SK-N-MC (cell line): ENCODE measurements around the gene PMPCA.

Experiments
- DNase-seq: peaks from one replicate; pipeline ENCODE4 v3.0.0-alpha.2; 2011; ENCODE audit warnings: low read depth, low spot score
- H3K27ac ChIP-seq: fragments of 200-600 bp; sonication (generic); 2 replicates; pipeline ENCODE4 v1.5.1; 2016; ENCODE audit warnings: mixed run types
- H3K36me3 ChIP-seq: fragments of 200-600 bp; sonication (generic); 2 replicates; pipeline ENCODE4 v1.6.1; 2017; ENCODE audit warnings: antibody characterized with exemption, low read length, mixed read lengths; ENCODE audit not compliant: insufficient read depth
- H3K4me3 ChIP-seq: fragments of 200-600 bp; sonication (generic); 2 replicates; pipeline ENCODE4 v1.5.1; 2016
- H3K9ac ChIP-seq: fragments of 200-600 bp; sonication (generic); 2 replicates; pipeline ENCODE4 v1.8.0; 2017; ENCODE audit warnings: mixed run types, mixed read lengths; ENCODE audit not compliant: insufficient read length
- H3K9me3 ChIP-seq: fragments of 200-600 bp; sonication (generic); 2 replicates; pipeline ENCODE4 v1.6.1; 2017; ENCODE audit warnings: low read depth, mild to moderate bottlenecking, antibody characterized with exemption, low read length, moderate library complexity, mixed read lengths
- EZH2 ChIP-seq: fragments of 200-600 bp; sonication (generic); IDR thresholded peaks from one replicate; pipeline ENCODE4 v1.6.1; 2017; ENCODE audit warnings: antibody characterized with exemption
- FOXP2 ChIP-seq: optimal IDR thresholded peaks from 2 replicates; pipeline ENCODE3; 2011; ENCODE audit warnings: mild to moderate bottlenecking, moderate library complexity; ENCODE audit not compliant: insufficient read depth; ENCODE audit errors: extremely low read length, control extremely low read depth
- POLR2AphosphoS5 ChIP-seq: IDR thresholded peaks from 2 replicates; pipeline ENCODE4 v1.6.1; 2012; ENCODE audit warnings: mild to moderate bottlenecking, low read depth, low read length, borderline replicate concordance

The PMPCA gene

GRCh38 chr9:136378170-136379002, 32.1 kb upstream of the PMPCA start:
- H3K9me3 ChIP-seq: no peaks in the 10 kb centered on the region
- H3K9ac ChIP-seq: no peak overlapping the region
- no peak overlapping the region for H3K27ac ChIP-seq
- peaks cover 8% of the 10 kb centered on the region; the same call in 1 of the 2 replicates for H3K36me3 ChIP-seq
- no peak for DNase-seq
- TF ChIP-seq POLR2AphosphoS5 (no peak), EZH2 (no peak), FOXP2 (no peak)
- no peak overlapping the region for H3K4me3 ChIP-seq

DNA sequence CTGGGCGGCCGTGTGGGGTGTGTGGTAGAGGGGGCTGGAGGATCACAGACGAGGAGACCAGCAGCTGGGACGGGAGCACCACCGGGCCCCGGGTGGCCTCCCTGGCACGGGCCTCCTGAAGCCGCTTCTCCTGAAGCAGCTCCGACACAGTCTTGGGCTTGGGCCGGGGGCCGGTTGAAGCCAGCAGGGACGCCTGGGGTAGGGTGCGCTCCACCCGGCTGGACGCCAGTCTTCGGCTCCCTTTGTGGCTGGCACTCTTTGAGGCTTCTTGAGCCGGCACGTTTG, 31.5 kb upstream of the PMPCA start:
- H3K9ac ChIP-seq: no peak overlapping the region
- H3K9me3 ChIP-seq: no peaks in the 10 kb centered on the region
- TF ChIP-seq EZH2: no peak
- no peak for TF ChIP-seq FOXP2
- TF ChIP-seq POLR2AphosphoS5: no peak
- H3K27ac ChIP-seq: no peak overlapping the region
- DNase-seq: no peak
- H3K4me3 ChIP-seq: no peak overlapping the region
- peaks cover 11% of the 10 kb centered on the region; the same call in 1 of the 2 replicates for H3K36me3 ChIP-seq

GRCh38 chr9:136379401-136379800, 31.1 kb upstream of the PMPCA start:
- no peak overlapping the region for H3K4me3 ChIP-seq
- H3K9ac ChIP-seq: no peak overlapping the region
- TF ChIP-seq FOXP2 (no peak), POLR2AphosphoS5 (no peak), EZH2 (no peak)
- no peak for DNase-seq
- H3K27ac ChIP-seq: no peak overlapping the region
- peaks cover 15% of the 10 kb centered on the region; the same call in 1 of the 2 replicates for H3K36me3 ChIP-seq
- H3K9me3 ChIP-seq: no peaks in the 10 kb centered on the region

GRCh38 chr9:136379891-136380290, 30.6 kb upstream of the PMPCA start:
- no peak overlapping the region for H3K4me3 ChIP-seq
- H3K9ac ChIP-seq: no peak overlapping the region
- no peak for DNase-seq
- TF ChIP-seq FOXP2 (no peak), POLR2AphosphoS5 (no peak), EZH2 (no peak)
- peaks cover 18% of the 10 kb centered on the region; the same call in 1 of the 2 replicates for H3K36me3 ChIP-seq
- no peak overlapping the region for H3K27ac ChIP-seq
- no peaks in the 10 kb centered on the region for H3K9me3 ChIP-seq

GRCh38 chr9:136380381-136380780, 30.1 kb upstream of the PMPCA start:
- Histone ChIP-seq H3K9me3 (no peaks in the 10 kb centered on the region), H3K9ac (no peak overlapping the region), H3K36me3 (peaks cover 22% of the 10 kb centered on the region; the same call in 1 of the 2 replicates), H3K27ac (no peak overlapping the region), H3K4me3 (no peak overlapping the region)
- DNase-seq: no peak
- no peak for TF ChIP-seq FOXP2
- TF ChIP-seq POLR2AphosphoS5: no peak
- no peak for TF ChIP-seq EZH2

DNA sequence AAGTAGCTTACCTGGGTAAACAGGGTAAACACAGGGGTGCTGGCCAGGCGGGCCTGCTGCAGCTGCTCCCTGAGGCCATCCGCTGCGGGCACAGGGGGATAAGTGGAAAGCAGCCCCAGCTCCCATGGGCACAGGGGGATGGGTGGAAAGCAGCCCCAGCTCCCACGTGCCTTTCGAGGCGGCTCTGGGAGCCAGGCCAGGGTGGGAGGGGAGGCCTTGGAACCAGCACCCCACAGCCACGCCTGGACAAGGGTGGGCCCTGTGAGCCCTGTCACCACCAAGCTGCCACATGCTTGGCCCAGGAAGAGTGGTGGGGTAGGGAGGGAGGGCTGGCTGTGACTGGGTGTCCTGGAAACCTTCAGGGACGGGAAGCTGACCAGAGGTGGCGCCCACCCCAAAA, 29.1 kb upstream of the PMPCA start:
- no peak overlapping the region for H3K9ac ChIP-seq
- TF ChIP-seq FOXP2 (no peak), POLR2AphosphoS5 (no peak), EZH2 (no peak)
- no peaks in the 10 kb centered on the region for H3K9me3 ChIP-seq
- no peak overlapping the region for H3K4me3 ChIP-seq
- H3K27ac ChIP-seq: no peak overlapping the region
- peaks cover 27% of the 10 kb centered on the region; the same call in 1 of the 2 replicates for H3K36me3 ChIP-seq
- DNase-seq: no peak

- DNase-seq: no peak
- no peaks in the 10 kb centered on the region for H3K9me3 ChIP-seq
- TF ChIP-seq POLR2AphosphoS5: no peak
- TF ChIP-seq FOXP2: no peak
- TF ChIP-seq EZH2: no peak
- H3K27ac ChIP-seq: no peak overlapping the region
- peaks cover 31% of the 10 kb centered on the region; the same call in 1 of the 2 replicates for H3K36me3 ChIP-seq
- no peak overlapping the region for H3K4me3 ChIP-seq
- no peak overlapping the region for H3K9ac ChIP-seq
Measured at GRCh38 chr9:136381966-136382513, 28.4 kb upstream of the PMPCA start.

DNA sequence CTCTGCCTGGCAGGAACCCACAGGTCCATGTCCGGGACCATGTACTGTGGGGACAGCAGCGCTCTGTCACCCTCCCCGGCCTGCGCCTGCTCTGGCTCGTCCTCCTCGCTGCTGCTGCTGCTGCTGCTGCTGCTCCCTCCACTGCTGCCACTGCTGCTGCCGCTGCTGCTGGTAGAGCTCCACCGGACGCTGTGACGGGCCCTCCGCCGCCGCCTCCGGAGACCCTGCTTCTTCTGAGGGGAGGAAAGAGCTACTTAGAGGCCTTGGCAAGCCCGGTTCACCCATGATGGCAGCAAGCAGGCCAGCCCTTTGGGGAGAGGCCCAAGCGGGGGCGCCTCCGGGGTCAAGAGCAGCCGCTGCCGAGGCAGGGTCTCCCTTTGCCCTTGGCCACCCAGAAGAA, 27.0 kb upstream of the PMPCA start:
- H3K9ac ChIP-seq: no peak overlapping the region

More for the DNA sequence above, 27.0 kb upstream of the PMPCA start:
- peaks cover 41% of the 10 kb centered on the region for H3K36me3 ChIP-seq
- no peak overlapping the region for H3K27ac ChIP-seq
- DNase-seq: no peak
- TF ChIP-seq FOXP2 (no peak), POLR2AphosphoS5 (no peak), EZH2 (no peak)
- H3K4me3 ChIP-seq: no peak overlapping the region
- no peaks in the 10 kb centered on the region for H3K9me3 ChIP-seq
